ENCODE results near the gene GRAMD2B. TPM values are rescaled to one million over a fixed set of nuclear protein-coding genes. Genes with fewer than 3 reads are reported as not detected.
A peak's percentile ranks its signal among the peaks of the same experiment; 100 is the strongest.

Gene GRAMD2B
- polyA plus RNA-seq, 1 donor from 2014 or later, result 3.1 TPM

DNA sequence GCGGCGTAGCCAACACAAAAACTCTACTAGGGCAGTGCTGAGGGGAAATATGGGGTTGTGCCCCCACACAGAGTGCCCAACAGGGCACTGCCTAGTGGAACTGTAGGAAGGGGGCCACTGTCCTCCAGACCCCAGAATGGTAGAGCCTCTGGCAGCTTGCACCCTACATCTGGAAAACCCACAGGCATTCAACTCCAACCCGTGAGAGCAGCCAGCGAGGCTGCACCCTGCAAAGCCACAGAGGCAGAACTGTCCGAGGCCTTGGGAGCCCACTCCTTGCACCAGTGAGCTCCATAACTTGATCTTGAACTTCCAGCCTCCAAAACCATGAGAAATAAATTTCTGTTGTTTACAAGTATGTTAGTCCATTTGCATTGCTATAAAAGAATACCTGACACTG, 27.7 kb downstream of the GRAMD2B start:
- Mint-ChIP-seq H3K9me3 (no peaks in the 10 kb centered on the region), H3K27ac (peak overlapping the region in 2 of 3 donors; percentile 71 to 76), H3K4me1 (peaks cover 12 to 14% (median 13%) of the 10 kb centered on the region in 3 donors), H3K4me3 (peak overlapping the region in 1 of 4 donors; percentile 66), H3K36me3 (peaks cover 2% of the 10 kb centered on the region), H3K27me3 (no peaks in the 10 kb centered on the region)

DNA sequence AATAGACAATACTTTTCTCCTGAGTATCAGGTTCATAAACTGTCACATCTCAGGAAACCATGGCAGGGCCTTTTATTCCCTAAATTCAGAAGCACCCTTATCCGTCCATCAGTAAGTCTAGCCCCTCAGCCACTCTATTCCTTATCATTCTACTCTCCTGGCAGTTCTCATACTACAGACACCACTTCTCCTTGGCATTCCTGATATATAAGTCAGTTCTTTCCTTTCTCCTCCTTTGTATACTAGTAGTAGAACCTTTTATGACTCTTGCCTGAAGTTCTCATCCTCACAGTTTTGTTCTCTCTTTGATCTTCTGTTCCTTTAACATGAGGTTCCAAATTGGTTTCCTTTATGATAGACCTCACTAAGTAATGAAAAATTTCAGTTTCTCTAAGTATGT, 29.3 kb downstream of the GRAMD2B start:
- H3K27ac Mint-ChIP-seq, result no peak overlapping the region
- H3K4me3 Mint-ChIP-seq, result no peak overlapping the region
- no peaks in the 10 kb centered on the region for H3K9me3 Mint-ChIP-seq
- H3K4me1 Mint-ChIP-seq, result peaks cover 12 to 15% (median 14%) of the 10 kb centered on the region in 3 donors
- H3K27me3 Mint-ChIP-seq, result no peaks in the 10 kb centered on the region
- peaks cover 2% of the 10 kb centered on the region for H3K36me3 Mint-ChIP-seq

DNA sequence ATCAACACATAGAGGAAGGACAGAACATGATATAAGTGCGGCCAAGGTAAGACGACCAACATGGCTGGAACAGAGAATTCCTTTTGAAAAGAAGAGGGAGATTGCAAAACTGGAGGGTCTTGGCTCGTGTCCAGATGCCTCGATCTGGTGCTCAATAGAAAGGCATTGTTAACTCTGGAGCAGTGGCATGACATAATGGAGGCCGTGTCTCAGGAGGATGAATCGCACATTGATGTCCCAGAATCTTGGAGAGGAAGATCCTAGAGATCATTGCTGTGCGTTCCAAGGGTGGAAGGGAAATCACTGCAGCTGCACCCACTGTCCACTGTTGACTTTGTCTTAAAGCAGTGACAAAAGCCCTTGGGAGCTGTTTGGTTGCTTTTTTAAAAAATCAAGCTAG, 30.9 kb downstream of the GRAMD2B start:
- Mint-ChIP-seq H3K4me3 (no peak overlapping the region), H3K27me3 (no peaks in the 10 kb centered on the region), H3K36me3 (peaks cover 2% of the 10 kb centered on the region)

DNA sequence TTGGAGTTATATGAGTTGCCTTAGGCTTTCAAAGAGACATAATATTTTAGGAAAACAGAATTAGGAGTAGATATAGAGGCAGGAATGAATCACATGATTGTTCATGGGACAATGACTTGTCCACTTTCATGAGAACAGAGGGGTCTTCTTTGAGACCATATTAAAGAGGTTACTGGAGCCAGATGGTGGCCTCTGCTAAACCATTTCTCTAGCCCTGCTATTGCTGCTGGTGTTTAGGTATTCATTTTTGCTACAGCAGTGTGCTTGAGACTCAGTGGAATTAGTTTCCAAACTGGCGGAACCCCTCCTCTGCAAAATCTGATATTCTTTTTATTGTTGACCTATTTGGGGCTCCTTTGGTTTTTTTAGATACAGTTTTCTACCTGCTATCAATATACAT, 31.3 kb downstream of the GRAMD2B start:
- Mint-ChIP-seq H3K27ac (no peak overlapping the region), H3K36me3 (peaks cover 2% of the 10 kb centered on the region), H3K9me3 (no peaks in the 10 kb centered on the region), H3K4me3 (no peak overlapping the region), H3K4me1 (peaks cover 11 to 12% (median 11%) of the 10 kb centered on the region in 3 donors), H3K27me3 (no peaks in the 10 kb centered on the region)

More for the DNA sequence above, 30.9 kb downstream of the GRAMD2B start:
- H3K27ac Mint-ChIP-seq, result no peak overlapping the region
- no peaks in the 10 kb centered on the region for H3K9me3 Mint-ChIP-seq
- H3K4me1 Mint-ChIP-seq, result peaks cover 12 to 13% (median 12%) of the 10 kb centered on the region in 3 donors

DNA sequence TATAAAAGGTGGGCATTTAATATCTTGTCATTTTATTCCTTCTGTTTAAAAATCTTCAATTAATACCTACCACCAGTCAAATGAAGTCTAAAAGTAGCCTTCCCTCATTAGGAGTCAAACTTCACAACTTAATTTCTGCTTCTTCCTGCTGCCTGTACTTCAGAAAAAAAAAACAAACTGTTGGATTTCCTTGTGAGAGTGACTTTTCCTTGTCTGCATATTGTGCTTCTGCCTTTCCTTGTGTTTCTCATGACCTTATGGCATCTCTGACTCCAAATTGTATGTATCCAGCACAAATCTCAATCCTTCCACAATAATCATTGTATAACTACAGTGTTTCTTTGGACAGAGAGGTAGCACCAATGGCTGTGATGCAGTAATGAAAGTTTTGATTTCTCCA, 32.1 kb downstream of the GRAMD2B start:
- peaks cover 2% of the 10 kb centered on the region for H3K36me3 Mint-ChIP-seq
- H3K9me3 Mint-ChIP-seq, result no peaks in the 10 kb centered on the region
- H3K27ac Mint-ChIP-seq, result no peak overlapping the region
- no peak overlapping the region for H3K4me3 Mint-ChIP-seq
- no peaks in the 10 kb centered on the region for H3K27me3 Mint-ChIP-seq
- H3K4me1 Mint-ChIP-seq, result peaks cover 4 to 5% (median 4%) of the 10 kb centered on the region in 3 donors

DNA sequence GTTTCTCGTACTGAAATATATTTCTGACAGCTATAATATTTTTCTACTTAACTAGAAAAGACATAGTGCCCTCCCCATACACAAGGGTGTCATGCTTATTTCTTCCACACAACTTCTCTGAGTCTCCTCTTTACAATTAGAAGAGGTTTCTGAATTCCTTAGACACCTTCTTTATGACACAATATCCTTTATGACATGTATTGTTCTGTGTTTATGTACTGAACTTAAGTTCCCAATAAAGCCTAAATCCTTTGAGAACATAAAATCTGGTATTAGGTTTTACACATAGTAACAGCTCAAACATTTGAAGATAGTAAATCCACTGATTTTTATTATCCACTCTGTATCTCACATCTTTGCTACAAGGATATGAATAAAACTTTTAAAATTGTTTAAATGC, 32.5 kb downstream of the GRAMD2B start:
- Mint-ChIP-seq H3K9me3 (no peaks in the 10 kb centered on the region), H3K27ac (no peak overlapping the region), H3K4me3 (no peak overlapping the region), H3K4me1 (peaks cover 0 to 2% (median under 1%) of the 10 kb centered on the region in 3 donors), H3K36me3 (peaks cover 2% of the 10 kb centered on the region), H3K27me3 (no peaks in the 10 kb centered on the region)

DNA sequence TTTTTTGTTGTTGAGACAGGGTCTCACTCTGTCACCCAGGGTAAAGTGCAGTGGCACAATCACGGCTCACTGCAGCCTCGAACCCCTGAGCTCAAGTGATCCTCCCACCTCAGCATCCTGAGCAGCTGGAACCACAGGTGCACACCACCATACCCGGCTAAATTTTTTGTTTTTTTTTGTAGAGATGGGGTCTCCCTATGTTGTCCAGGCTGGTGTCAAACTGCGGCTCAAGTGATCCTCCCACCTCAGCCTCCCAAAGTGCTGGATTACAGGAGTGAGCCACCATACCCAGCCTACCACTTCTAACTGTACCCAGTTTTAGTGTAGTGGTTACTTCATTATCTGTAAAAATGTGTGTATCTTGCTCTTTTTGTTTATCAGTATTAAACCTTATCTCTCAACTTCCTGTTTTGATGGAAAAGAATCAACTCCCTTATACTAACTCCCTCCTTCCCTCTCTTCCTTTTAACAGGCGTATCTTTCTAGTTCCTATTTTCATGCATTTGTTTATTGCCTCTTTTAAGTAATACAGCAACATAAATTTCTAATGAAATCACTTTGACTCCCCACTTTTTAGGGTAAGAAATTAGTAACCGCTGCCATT, 33.1 kb downstream of the GRAMD2B start:
- peaks cover 2% of the 10 kb centered on the region for H3K36me3 Mint-ChIP-seq
- H3K4me1 Mint-ChIP-seq, result peaks cover 0 to 7% (median 4%) of the 10 kb centered on the region in 3 donors
- no peak overlapping the region for H3K4me3 Mint-ChIP-seq
- H3K9me3 Mint-ChIP-seq, result no peaks in the 10 kb centered on the region
- H3K27ac Mint-ChIP-seq, result peak overlapping the region in 1 of 3 donors; percentile 18
- H3K27me3 Mint-ChIP-seq, result no peaks in the 10 kb centered on the region

DNA sequence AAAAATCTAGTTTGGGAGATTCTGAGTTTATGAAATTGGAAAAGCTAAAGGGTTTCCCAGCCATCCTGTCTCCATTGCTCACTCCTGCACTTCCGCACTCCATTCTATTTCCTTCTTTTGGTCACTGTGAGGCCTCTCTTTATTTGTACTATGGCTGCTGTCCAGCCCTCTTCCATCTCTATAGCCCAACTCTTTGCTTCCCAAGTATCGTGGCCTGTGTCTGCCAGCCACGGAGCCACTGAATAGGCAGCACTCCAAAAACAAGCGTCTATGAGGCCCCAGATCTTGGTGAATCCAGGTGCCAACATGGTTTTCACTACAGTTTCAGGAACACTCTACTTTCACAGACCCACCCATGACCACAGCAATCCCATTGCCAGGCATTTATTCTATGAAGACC, 37.2 kb downstream of the GRAMD2B start:
- Mint-ChIP-seq H3K27me3 (no peaks in the 10 kb centered on the region), H3K27ac (no peak overlapping the region), H3K36me3 (peaks cover 7% of the 10 kb centered on the region), H3K4me1 (peaks cover 10 to 13% (median 10%) of the 10 kb centered on the region in 3 donors), H3K4me3 (no peak overlapping the region), H3K9me3 (no peaks in the 10 kb centered on the region)

DNA sequence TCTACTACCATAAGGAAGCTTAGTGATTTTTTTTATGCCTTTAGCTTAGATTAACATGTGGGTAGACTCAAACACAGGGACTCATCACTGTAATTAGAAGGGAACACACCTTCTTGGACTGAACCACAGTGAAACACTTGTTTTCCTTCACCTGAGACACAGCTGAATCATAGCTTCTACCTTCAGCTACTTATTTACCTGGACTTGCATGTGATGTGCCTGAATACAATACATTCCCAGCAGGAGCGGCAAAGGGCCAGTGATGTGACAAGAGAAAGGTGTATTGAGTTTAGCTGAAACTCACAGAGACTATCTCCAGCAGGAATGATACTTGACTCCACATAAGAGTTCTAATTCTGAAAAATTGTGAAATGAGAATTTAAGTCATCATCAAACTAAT, 37.8 kb downstream of the GRAMD2B start:
- H3K36me3 Mint-ChIP-seq, result peaks cover 7% of the 10 kb centered on the region
- H3K9me3 Mint-ChIP-seq, result no peaks in the 10 kb centered on the region
- peak overlapping the region in 1 of 3 donors; percentile 85 for H3K27ac Mint-ChIP-seq
- peaks cover 10 to 13% (median 10%) of the 10 kb centered on the region in 3 donors for H3K4me1 Mint-ChIP-seq
- H3K4me3 Mint-ChIP-seq, result peak overlapping the region in 1 of 4 donors; percentile 15
- no peaks in the 10 kb centered on the region for H3K27me3 Mint-ChIP-seq

DNA sequence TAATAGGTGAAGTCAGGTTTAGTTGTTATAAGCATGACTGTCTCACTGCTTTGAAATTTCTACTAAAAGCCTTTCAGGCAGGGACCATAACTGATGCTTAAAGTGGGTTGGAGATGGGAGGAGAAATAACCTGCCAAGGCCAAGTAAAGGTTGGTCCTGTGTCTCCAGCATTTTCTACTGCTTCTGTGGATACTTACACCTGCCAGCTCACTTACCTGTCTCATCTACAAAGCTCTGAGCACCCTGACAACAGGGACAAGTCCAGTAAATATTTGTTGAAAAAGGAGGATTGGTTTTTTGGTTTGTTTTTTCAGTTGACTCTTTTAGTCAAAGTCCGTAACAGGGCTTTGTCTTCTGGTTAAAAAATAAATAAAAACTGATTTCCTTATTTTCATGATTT, 38.6 kb downstream of the GRAMD2B start:
- H3K4me1 Mint-ChIP-seq, result peaks cover 10 to 11% (median 10%) of the 10 kb centered on the region in 3 donors
- H3K9me3 Mint-ChIP-seq, result no peaks in the 10 kb centered on the region
- no peak overlapping the region for H3K27ac Mint-ChIP-seq
- H3K36me3 Mint-ChIP-seq, result peaks cover 7% of the 10 kb centered on the region
- peak overlapping the region in 2 of 4 donors; percentile 77 to 85 for H3K4me3 Mint-ChIP-seq
- no peaks in the 10 kb centered on the region for H3K27me3 Mint-ChIP-seq

DNA sequence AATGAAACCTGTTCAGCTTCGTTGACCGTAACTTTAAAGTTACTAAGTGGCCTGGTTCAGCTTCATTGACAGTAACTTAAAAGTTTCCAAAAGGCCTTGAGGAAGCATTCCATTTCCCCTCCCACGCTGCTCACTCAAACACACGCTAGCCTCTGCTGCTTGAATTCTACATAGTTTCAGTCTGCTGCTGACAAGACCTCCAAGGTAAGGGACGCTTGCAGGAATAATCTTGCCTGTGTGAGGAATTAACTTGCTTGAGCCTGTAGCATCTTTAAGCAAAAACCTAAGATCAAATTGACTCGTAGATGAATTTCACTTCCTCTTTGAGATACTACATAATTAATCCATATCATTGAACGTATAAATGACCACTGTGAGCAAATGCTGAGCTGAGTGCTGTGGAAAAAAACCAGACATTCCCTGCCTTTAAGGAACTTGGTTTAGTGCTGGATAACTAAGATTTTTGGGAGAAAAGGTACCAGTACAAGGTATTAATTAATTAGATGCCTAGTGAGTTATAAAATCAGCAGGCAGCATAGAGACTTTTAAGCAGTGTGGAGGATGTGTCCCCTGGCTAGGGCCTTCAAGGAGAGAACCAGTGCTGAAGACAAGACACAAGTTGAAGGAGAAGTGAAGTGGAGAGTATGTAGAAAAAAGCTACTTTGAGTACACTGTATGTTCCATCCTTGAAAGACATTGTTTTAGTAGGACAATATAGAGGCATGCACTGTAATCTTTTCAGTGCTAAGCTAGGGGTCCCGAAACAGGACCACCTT, 39.2 kb downstream of the GRAMD2B start:
- Mint-ChIP-seq H3K4me1 (peaks cover 10 to 11% (median 10%) of the 10 kb centered on the region in 3 donors), H3K36me3 (peaks cover 7% of the 10 kb centered on the region), H3K27ac (peak overlapping the region in 1 of 3 donors; percentile 1), H3K9me3 (no peaks in the 10 kb centered on the region), H3K27me3 (no peaks in the 10 kb centered on the region), H3K4me3 (peak overlapping the region in 2 of 4 donors; percentile 77 to 85)

DNA sequence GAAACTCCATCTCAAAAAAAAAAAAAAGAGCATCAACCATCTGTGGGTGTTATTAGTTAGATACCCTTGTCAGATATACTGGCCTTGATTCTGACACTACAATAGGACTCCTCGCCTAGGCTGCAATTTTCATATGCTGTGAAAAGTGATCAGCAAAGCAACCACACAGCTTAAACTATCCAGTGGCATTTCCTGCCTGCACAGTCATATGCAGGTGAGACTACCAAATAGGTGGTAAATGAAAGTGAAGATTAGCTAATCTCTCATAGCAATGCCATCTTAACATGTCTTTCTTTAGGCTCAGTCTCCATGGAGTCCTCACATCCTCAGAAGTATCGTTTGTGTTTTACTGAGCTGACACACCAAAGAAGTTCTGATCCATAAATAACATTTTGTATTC, 40.8 kb downstream of the GRAMD2B start:
- no peaks in the 10 kb centered on the region for H3K27me3 Mint-ChIP-seq
- peaks cover 7% of the 10 kb centered on the region for H3K36me3 Mint-ChIP-seq
- H3K27ac Mint-ChIP-seq, result peak overlapping the region in 1 of 3 donors; percentile 12
- no peak overlapping the region for H3K4me3 Mint-ChIP-seq
- no peaks in the 10 kb centered on the region for H3K9me3 Mint-ChIP-seq
- H3K4me1 Mint-ChIP-seq, result peaks cover 10 to 11% (median 10%) of the 10 kb centered on the region in 3 donors

DNA sequence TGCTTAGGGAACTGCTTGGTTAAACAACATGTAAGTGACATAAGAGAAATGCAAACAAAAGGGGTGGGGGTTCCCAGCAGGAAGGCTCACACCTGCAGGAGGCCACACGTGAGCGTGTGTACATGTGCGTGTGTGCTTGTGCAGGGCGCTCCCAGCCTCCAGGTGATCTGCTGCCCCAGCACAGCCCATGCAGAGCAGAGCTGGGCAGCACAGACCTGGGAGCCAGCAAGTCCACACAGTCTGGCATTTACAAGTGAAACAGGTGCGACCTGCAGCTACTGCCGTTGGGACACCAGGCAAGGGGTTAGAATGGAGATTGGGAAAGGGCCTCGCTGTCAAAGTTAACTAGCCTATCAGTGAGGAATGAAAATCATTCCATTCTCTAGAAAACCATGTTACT, 41.8 kb downstream of the GRAMD2B start:
- Mint-ChIP-seq H3K36me3 (peaks cover 7% of the 10 kb centered on the region), H3K9me3 (no peaks in the 10 kb centered on the region), H3K4me1 (peaks cover 10 to 11% (median 10%) of the 10 kb centered on the region in 3 donors), H3K4me3 (no peak overlapping the region), H3K27ac (no peak overlapping the region), H3K27me3 (no peaks in the 10 kb centered on the region)

DNA sequence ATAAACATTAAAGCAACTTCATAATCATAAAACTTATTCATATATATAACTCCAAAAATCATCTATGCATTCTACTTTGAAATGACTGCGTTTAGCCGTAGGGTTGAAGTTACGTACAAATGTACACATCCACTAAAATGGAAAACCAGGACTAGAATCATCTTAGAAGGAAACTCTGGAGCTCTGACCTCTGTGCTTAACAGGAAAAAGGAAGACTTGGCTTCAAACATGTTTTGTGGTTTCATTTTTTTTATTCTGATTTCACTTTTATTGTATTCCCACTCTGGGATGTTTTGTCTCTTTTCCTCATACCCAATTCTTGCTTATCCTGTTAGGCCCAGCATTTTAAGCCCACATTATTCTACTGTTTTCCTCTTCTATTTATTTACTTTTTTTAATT, 44.9 kb downstream of the GRAMD2B start:
- no peak overlapping the region for H3K4me3 Mint-ChIP-seq
- no peaks in the 10 kb centered on the region for H3K9me3 Mint-ChIP-seq
- no peaks in the 10 kb centered on the region for H3K4me1 Mint-ChIP-seq
- H3K27me3 Mint-ChIP-seq, result no peaks in the 10 kb centered on the region
- H3K27ac Mint-ChIP-seq, result no peak overlapping the region
- peaks cover 7% of the 10 kb centered on the region for H3K36me3 Mint-ChIP-seq

DNA sequence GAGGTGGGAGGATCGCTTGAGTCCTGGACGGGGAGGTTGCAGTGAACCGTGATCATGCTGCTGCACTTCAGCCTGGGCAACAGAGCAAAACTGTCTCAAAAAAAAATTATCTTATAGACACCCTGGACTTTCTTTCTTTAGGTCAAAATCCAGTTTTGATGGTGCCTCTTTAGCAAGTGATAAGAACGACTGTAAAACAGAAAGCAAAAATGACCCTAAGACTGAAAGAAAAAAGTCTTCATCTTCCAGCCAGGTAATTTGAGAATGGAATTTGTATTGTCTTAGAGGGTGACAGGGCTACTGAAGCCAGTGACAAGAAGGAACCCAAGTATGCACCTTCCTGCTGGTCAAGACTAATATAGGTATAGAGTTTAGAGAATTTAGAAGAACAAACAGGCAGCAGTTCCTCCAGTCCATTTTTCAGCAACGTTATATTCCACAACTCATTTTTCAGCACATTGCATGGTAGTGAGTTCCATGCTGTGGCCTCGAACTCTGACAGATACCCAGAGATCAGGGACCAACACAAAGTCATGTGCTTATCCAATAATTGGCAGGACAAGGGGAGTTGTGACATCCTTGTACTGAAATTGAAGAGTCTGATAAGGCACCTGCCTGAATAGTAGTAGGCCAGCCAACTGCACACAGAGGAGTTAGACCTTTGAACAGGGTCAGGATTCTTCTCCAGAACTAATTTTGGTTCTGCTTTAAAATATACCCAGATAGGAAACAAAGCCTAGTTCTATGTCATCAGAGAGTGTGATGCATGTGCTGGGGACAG, 46.5 kb downstream of the GRAMD2B start:
- no peaks in the 10 kb centered on the region for H3K27me3 Mint-ChIP-seq
- H3K4me1 Mint-ChIP-seq, result no peaks in the 10 kb centered on the region
- H3K36me3 Mint-ChIP-seq, result peaks cover 1% of the 10 kb centered on the region
- no peak overlapping the region for H3K27ac Mint-ChIP-seq
- no peak overlapping the region for H3K4me3 Mint-ChIP-seq
- no peaks in the 10 kb centered on the region for H3K9me3 Mint-ChIP-seq

All from IgD-negative memory B cell (primary cell).